Spleen (tissue), 7 donors: ENCODE results near the gene A2ML1.

Source experiments
- CTCF ChIP-seq, 11 experiments: fragments of 200-600 bp in 7 of 11; fragments of 450-650 bp in 4 of 11; sonication (generic) in 4 of 11; IDR thresholded peaks in 8 of 11; conservative IDR thresholded peaks in 3 of 11; 1 replicate in 7 of 11; 2 replicates in 4 of 11; pipeline versions ENCODE4 v1.4.0 to v1.8.0; 2016 to 2021; ENCODE audit warnings: antibody characterized with exemption in 11 of 11, inconsistent platforms in 4 of 11, mild to moderate bottlenecking in 1 of 11
- POLR2A ChIP-seq, 3 donors: fragments of 450-650 bp; IDR thresholded peaks; one replicate each; pipeline ENCODE4 v1.5.1; 2017; ENCODE audit warnings: antibody characterized with exemption in 3 of 3, mild to moderate bottlenecking in 1 of 3
- donor health status: DM: no; HTN: no; CAD: no; lungs with moderate emphysema.
- donor health status: DM: no; HTN: no; CAD: no.
- donor health status: DM: no; HTN: no; CAD: no.

- TF ChIP-seq POLR2A (IDR thresholded peaks at IDR 0.05), result no peak
- TF ChIP-seq CTCF (IDR thresholded peaks at IDR 0.05 in 8 of 11, conservative IDR thresholded peaks at IDR 0.05 in 3 of 11), result no peak
These were observed 64.3 kb downstream of the A2ML1 start for GRCh38 chr12:8886502-8887284.
